SK-N-SH treated with all-trans-retinoic acid at 6 μM for 48 hours (cell line): ENCODE results near the gene AKR1E2.

Experiments used
- OSR1 ChIP-seq: fragments of 250-450 bp; sonication (Bioruptor Pico); IDR thresholded peaks from 2 replicates; pipeline ENCODE4 v1.8.0; 2022; ENCODE audit warnings: moderate library complexity, mild to moderate bottlenecking, inconsistent platforms
- PATZ1 ChIP-seq: fragments of 250-450 bp; sonication (Bioruptor Pico); IDR thresholded peaks from 2 replicates; pipeline ENCODE4 v1.8.0; 2020; ENCODE audit warnings: mild to moderate bottlenecking, moderate library complexity, borderline replicate concordance
- PPARA ChIP-seq: fragments of 250-450 bp; sonication (Bioruptor Pico); IDR thresholded peaks from 2 replicates; pipeline ENCODE4 v1.5.0; 2020; ENCODE audit warnings: mild to moderate bottlenecking, borderline replicate concordance
- RARB ChIP-seq: fragments of 250-450 bp; sonication (Bioruptor Pico); IDR thresholded peaks from 2 replicates; pipeline ENCODE4 v1.8.0; 2021; ENCODE audit warnings: mild to moderate bottlenecking, moderate library complexity
- TCF4 ChIP-seq: fragments of 250-450 bp; sonication (Bioruptor Pico); IDR thresholded peaks from 2 replicates; pipeline ENCODE4 v1.8.0; 2021; ENCODE audit warnings: mild to moderate bottlenecking, moderate library complexity, borderline replicate concordance
- ZC3H10 ChIP-seq: fragments of 250-450 bp; sonication (Bioruptor Pico); IDR thresholded peaks from 2 replicates; pipeline ENCODE4 v1.5.1; 2021; ENCODE audit warnings: mild to moderate bottlenecking, moderate library complexity
- ZFP3 ChIP-seq: fragments of 250-450 bp; sonication (Bioruptor Pico); IDR thresholded peaks from 2 replicates; pipeline ENCODE4 v1.5.0; 2020; ENCODE audit warnings: mild to moderate bottlenecking, moderate library complexity
- ZFP30 ChIP-seq: fragments of 450-650 bp; formaldehyde crosslinking; IDR thresholded peaks from 2 replicates; pipeline ENCODE4 v1.5.0; 2022; ENCODE audit warnings: mild to moderate bottlenecking, moderate library complexity
- ZNF565 ChIP-seq: fragments of 450-650 bp; formaldehyde crosslinking; conservative IDR thresholded peaks from 2 replicates; pipeline ENCODE4 v1.5.0; 2020; ENCODE audit warnings: low read depth, mild to moderate bottlenecking, moderate library complexity
- ZNF70 ChIP-seq: fragments of 450-650 bp; formaldehyde crosslinking; IDR thresholded peaks from 2 replicates; pipeline ENCODE4 v1.5.0; 2020; ENCODE audit warnings: mild to moderate bottlenecking, moderate library complexity
- ZNF8 ChIP-seq: fragments of 450-650 bp; formaldehyde crosslinking; IDR thresholded peaks from 2 replicates; pipeline ENCODE4 v1.5.0; 2020; ENCODE audit warnings: mild to moderate bottlenecking, moderate library complexity
- TF ChIP-seq, protein P1 (sequence below): fragments of 250-450 bp; sonication (Bioruptor Pico); IDR thresholded peaks from 2 replicates; pipeline ENCODE4 v1.5.1; 2021; ENCODE audit warnings: mild to moderate bottlenecking, moderate library complexity
- TF ChIP-seq, protein P2 (sequence below): fragments of 250-450 bp; sonication (Bioruptor Pico); IDR thresholded peaks from 2 replicates; pipeline ENCODE4 v1.8.0; 2021; ENCODE audit warnings: low read depth, mild to moderate bottlenecking, moderate library complexity, borderline replicate concordance

- TF ChIP-seq ZNF565 (no peak), ZFP30 (CRISPR knock-in tag) (no peak), ZNF8 (no peak), ZFP3 (CRISPR knock-in tag) (no peak), RARB (CRISPR knock-in tag) (no peak), ZNF70 (CRISPR knock-in tag) (no peak), OSR1 (CRISPR knock-in tag) (no peak), ZC3H10 (CRISPR knock-in tag) (no peak), TCF4 (CRISPR knock-in tag) (no peak), PATZ1 (no peak), PPARA (no peak)
- TF ChIP-seq, protein P1, sequence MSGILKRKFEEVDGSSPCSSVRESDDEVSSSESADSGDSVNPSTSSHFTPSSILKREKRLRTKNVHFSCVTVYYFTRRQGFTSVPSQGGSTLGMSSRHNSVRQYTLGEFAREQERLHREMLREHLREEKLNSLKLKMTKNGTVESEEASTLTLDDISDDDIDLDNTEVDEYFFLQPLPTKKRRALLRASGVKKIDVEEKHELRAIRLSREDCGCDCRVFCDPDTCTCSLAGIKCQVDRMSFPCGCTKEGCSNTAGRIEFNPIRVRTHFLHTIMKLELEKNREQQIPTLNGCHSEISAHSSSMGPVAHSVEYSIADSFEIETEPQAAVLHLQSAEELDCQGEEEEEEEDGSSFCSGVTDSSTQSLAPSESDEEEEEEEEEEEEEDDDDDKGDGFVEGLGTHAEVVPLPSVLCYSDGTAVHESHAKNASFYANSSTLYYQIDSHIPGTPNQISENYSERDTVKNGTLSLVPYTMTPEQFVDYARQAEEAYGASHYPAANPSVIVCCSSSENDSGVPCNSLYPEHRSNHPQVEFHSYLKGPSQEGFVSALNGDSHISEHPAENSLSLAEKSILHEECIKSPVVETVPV (CRISPR knock-in tag), result no peak
- TF ChIP-seq, protein P2, sequence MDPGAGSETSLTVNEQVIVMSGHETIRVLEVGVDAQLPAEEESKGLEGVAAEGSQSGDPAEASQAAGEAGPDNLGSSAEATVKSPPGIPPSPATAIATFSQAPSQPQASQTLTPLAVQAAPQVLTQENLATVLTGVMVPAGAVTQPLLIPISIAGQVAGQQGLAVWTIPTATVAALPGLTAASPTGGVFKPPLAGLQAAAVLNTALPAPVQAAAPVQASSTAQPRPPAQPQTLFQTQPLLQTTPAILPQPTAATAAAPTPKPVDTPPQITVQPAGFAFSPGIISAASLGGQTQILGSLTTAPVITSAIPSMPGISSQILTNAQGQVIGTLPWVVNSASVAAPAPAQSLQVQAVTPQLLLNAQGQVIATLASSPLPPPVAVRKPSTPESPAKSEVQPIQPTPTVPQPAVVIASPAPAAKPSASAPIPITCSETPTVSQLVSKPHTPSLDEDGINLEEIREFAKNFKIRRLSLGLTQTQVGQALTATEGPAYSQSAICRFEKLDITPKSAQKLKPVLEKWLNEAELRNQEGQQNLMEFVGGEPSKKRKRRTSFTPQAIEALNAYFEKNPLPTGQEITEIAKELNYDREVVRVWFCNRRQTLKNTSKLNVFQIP (CRISPR knock-in tag), result no peak
Observed at GRCh38 chr10:4889959-4890358, 64.0 kb downstream of the AKR1E2 start.
